ENCODE data around the gene ZMIZ1.

The ZMIZ1 gene

DNA sequence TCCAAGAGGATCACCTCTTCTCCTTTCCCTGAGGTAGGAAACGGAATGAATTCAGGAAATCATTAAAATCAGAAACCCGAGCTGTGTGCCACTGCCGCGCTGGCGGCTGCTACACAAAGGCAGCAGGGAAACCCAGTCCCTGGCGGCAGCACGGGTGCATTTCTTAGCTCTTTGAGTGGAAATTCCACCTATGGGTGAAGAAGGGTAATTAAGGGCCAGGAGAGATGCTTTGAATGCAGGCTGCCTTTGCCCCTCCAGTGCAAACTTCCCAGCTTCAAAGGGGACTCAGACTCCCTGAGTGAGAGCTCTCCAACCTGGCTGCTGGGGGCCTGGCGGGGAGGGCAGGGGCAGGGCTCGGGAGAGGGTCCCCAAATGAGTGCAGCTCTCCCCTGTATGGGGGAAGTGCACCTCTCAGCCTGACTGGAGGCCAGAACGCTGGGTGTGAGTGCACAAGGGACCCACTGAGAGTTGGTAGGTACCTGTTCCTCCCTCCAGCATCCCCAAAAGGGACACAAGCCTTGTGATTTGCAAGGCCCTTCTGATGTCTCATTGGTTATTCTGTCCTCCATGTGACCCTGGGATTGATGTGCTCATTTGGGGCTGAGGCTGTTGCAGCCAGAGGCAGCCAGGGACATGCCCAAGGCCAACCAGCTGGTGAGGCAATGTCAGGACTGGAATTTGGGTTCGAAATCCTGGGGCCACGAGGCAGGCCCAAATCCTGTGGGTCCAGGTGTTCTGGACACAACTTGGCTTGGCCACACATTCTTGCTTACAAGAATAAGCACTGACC, 16.3 kb upstream of the ZMIZ1 start:
- ATAC-seq = no peak
- no peak for DNase-seq

DNA sequence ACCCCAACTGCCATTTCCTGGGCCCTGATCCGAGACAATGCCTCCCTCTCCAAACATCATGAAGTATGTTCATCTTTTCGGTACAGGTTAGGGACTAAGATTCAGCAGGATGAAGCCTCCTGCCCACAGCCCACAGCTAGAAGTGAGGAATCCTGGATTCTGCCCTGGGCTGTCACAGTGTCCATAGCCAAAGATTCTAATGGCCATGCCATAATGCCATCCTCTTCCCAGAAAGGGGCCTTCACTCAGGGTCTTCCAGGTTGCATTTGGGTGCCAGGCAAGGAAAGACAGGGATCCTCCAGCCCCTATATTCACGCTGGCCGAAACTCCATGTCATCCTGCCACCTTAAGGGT, 15.7 kb upstream of the ZMIZ1 start:
- ATAC-seq = no peak

DNA sequence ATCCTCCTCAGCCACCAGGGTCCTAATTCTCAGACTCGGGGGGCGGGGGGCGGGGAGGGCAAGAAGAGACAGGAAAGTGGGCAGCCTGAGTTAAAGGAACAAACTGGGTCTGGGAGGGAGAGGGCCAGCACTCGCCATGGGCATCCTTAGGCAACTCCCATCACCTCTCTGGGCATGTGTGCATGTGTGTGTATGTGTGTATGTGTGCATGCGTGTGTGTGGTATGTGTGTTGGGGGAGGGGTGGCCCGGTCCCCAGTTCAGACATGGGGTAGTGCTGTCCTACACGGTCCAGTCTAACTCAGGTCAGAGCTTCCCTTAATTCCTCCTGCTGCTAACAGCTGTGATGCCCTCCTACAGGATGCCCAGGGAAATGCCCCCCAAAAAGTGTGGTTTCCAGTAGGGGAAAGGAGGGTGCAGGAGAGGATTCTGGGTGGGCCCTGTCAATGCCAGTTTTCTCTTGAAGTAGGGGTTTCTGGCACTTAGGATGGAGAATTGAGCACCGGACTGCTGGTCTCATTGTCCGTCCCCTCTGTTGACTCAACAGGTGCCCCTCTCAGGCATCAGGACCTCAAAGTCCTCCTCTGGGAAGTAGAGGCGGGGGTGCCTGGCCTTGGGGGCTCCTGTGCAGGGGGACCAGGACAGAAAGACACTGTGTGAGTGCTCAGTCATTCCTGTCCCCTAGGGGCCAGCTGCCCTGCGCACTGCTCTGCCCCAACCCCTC, 15.1 kb upstream of the ZMIZ1 start:
- DNase-seq (no peak), ATAC-seq (no peak)

More for the DNA sequence above, 15.7 kb upstream of the ZMIZ1 start:
- no peak for DNase-seq

DNA sequence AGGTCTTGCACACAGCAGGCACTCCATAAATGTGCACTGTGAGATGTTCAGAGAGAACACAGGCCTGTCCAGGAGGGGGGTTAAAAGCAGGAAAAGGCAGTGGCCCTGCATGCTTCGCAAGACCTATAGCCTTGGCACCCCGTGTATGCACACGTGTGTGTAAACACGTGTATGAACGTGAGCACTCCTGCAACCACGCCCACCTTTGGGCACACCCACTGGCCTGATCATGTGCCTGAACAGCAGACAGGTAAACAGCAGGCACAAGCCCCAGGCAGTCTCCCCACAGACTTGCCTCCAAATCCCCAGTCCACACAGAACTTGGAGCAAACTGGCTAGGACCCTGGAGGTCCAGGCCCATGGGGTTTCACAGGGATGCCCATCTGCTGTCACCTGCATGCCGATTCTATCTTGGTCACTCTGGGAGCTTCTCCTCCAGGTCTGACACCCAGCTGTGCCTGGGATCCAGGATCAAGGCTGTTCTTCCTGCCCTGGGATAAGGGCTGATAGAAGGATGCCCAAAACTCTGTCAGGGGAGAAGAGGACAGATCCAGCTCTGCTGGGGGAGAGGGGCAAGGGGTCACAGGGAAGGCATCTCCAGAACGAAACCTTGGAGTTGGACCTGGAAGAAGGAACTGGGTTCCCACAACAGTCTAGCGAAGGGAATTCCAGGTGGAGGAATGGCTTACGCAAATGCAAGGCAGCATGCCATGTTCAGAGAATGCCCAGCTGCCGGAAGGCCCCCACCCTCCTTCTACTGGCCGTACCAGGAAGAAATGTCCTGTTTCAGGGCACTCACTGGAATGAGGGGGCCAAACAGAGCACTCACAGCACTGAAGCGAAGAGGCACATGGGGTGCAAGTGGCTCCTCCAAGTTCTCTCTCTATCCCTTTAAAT, 14.3 kb upstream of the ZMIZ1 start:
- DNase-seq (no peak), ATAC-seq (no peak)

DNA sequence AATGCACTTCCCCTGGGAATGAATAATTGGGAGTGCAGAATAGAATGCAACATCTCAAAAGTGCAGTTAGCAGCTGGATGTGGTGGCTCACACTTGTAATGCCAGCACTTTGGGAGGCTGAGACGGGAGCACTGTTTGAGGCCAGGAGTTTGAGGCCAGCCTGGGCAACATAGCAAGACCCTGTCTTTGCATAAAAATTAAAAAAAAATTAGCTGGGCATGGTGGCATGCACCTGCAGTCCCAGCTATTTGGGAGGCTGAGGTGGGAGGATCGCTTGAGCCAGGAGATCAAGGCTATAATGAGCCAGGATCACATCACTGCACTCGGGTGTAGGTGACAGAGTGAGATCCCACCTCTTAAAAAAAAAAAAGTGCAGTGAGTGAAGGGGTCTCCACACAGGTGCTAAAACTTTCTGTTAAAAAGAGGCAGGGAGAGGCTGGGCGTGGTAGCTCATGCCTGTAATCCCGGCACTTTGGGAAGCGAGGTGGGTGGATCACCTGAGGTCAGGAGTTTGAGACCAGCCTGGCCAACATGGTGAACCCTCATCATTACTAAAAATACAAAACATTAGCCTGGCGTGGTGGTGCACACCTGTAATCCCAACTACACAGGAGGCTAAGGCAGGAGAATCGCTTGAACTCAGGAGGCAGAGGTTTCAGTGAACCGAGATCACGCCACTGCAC, 13.5 kb upstream of the ZMIZ1 start:
- no peak for DNase-seq
- ATAC-seq = no peak

DNA sequence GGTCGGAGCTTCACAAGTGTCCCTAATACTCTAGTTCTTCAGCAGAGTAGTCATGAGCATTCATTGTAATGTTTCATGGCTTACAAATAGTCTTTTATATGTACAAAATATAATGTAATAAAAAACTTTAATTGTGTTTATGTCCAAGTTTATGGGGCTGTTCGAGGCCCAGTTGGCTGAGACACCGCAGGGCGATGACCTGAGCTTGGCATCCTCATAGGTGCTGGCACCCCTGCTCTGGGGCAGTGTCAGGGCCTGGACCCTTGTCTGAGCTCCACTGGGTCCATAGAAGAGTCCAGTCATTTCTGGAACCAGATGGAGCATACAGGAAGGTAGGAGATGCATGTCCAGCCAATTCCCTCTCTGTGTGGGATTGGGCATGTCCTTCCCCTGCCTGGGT, 12.9 kb upstream of the ZMIZ1 start:
- DNase-seq (no peak), ATAC-seq (no peak)

DNA sequence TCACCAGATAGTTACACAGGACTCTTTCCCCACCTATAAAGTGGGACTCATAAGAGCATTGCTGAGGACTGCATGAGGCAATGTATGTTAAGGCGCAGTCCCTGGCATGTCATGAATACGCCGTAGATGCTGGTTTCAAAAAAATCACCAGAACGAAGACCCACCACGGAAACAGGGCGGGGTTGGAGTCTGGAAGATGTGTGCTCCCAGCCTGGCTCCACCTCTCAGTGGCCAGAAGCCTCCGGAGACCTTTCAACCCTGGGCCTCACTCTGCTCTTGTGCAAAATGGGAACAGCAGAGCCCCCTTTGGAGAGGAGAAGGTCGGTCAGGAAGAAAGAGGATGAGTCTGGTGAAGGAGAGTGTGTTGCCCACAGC, 12.4 kb upstream of the ZMIZ1 start:
- no peak for ATAC-seq
- no peak for DNase-seq

DNA sequence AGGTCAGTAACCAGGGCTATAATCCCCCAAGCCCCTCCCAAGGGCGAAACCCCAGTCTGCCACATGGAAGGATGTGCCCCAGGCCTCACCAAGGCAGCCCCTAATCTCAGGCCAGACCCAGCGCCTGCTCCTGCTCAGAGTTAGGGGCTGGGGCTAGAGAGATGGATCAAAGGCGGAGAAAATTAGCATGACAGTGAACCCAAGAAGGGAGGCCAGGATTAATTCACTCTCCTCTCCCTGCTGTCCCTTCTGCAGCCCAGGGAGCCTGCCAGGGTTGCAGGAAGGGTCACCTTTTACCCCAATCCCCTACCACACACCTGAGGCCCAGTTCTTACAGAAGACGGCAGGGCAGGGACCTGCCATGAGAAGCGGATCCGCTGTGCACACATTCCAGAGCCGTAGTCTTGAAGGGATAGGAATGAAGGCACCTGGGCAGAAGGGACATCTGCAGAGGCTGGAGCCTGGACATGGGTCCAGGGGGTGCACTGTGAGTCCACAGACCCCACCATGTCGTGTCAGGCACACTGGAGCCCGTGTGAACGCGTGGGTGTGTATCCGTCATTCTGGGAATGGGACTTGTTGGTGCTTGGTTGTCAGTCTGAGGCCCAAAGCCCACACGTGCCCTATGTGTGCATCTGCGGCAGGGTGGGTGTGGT, 11.9 kb upstream of the ZMIZ1 start:
- DNase-seq (no peak), ATAC-seq (no peak)

DNA sequence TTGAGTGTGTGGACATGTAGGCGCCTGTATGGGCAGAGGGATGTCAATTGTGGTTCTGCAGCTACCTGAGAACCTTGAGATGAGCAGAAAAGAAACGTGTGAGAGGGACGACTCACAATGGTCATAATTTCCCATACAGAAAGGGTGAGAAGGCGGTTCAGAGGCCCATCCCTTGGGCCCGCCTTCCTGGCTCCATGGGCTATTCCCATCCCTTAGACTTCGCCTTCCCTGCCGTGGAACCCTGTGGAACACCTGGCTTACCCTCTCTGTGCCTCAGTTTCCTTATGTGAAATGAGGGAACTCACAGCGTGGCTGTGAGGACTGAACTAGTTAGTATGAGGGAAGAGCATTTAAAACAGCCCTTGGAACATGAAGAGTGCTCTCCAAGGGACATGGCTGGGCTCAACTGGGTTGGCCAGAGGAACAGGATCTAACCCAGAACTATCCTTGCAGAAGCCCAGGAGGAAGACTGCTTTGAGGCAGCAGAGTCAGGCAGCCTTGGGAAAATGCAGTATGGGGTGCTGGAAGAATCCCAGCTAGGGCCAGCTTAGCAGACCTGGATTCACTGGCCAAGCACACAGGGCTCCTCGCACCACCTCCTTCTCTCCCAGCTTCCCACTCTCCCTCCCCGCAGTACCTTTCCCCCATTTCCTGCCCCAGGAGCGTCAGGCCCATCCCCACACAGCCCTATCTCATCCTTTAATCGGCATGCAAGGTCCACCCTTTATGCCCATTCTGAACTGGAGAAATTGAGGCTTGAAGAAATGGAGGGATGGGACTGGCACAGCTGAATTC, 11.1 kb upstream of the ZMIZ1 start:
- no peak for ATAC-seq

DNA sequence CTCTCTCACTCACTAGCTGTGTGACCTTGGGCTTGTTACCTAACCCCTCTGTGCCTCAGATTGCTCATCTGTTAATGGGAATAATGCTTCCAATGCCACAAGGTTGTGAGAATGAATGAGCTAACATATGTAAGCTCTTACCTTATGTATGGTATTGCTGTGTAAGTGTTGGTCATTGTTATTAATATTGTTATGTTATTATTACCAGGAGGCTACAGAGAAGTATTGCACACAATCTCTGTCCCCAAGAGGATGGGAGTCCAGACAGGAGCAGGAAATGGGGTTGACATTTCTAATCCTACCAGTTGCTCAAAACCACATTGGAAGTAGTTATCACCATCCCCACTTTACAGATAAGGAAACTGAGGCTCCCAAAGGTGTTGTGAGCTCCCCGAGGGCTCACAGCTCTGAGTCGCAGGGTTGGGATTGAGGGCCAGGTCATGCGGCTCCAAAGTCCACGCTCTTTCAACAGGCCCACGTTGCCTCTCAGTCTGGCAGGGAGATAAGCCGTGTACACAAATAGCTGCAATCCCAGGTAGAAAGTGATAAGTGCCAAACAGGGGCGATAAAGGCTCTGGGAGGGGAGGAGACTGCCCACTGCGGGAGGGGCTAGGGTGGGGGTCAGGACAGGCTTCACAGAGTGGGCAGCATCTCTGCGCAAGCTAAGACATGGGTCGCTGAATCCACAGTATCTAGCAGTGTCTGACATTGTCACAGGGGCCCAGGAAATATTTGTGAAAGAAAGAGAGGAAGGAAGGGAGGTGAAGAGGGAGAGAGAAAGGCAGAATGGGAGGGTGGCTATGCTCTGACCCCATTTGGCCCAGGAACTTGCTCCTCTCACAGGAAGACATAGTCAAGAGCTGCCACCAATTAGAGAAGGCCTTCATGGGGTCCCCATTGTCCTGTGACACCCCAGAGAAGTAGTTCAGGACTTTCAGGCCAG, 9.6 kb upstream of the ZMIZ1 start:
- DNase-seq (no peak), ATAC-seq (no peak)

More for the DNA sequence above, 11.1 kb upstream of the ZMIZ1 start:
- DNase-seq = no peak

DNA sequence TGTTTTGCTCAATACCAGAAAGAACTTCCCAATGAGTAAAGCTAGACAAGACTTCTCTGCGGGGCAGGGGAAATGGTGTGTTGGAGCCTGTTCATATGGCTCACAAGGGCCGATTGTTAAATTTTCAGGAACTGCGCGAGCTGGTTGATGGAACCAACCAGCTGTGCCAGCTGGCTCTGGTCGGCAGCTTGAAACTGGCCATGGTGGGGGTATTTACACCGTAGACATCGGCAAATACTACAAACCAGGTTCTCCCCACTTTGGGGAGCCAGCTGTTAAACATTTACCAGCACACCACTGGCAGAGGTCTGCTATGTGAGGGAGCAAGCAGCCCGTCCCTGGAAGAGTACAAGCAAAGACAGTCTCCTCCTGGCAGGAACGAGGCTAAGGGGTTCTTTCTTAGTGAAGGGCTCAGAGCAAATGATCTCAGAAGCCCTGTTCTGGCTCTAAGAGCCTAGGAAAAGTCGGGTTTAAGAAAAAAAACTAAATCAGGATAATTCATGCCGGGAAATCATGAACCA, 8.8 kb upstream of the ZMIZ1 start:
- ATAC-seq (no peak), DNase-seq (no peak)

DNA sequence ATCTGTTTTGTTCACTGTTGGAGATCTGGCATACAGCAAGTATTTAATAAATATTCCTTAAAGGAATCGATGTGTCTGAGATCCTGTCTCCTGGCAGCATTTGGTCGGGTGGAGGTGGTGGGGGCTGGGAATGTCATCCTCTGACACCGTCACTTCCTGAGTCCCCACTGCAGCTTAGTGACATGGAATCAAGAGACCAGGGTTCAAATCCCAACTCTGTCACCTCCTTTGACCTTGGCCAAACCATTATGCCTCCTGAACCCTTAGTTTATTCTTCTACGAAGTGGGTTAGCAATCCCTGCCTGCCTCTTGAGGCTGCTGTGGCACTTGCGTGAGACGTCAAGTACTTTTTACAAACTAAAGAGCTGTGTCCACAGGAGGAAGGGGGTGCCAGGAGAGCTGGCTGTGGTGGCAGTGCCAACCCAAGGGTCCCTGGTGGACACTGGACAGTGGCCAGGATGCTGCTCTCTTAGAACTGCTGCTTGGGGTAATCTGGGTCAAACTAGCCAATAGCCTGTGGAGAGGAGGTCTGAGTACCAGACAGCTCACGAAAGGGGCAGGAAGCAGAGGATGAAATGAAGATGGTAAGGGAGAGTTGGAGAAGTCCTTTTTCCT, 8.0 kb upstream of the ZMIZ1 start:
- DNase-seq = no peak
- ATAC-seq = no peak

DNA sequence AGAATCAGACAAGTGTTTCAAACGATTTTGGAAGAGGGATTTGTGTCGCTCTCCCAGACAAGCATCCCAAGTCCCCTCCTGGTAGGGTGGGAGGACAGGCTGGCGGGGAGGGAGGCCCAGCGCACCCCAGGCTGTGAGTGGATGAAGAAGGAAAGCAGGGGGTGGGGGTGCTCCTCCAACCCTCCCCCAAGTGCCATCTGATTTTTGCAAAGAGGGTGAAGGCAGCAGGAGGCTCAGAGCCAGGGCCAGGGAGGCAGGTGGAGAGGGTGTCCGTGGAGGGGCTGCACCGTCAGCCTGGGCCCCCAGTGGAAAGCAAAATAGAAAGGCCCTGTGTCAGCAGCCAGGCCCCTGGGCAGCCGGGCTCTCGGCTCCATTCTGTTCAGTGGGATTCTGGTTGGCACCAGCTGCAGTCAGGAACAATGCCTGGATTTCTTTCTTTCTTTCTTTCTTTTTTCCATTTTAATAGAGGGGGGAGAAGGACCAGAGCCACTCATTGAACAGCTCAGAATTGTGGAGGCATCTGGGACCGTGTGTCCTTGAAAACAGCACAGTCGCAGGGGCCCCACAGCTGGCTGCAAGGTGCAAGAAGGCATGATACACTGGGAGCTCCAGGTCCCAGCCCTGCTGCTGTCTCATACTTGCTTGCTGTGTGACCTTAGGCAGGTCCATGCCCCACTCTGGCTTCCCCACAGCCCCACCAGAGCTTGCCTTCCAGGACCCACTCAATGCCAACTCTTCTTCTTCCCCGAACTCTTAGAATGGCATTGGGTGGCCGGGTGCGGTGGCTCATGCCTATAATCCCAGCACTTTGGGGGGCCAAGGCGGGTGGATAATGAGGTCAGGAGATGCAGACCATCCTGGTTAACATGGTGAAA, 7.1 kb upstream of the ZMIZ1 start:
- DNase-seq (no peak), ATAC-seq (no peak)

DNA sequence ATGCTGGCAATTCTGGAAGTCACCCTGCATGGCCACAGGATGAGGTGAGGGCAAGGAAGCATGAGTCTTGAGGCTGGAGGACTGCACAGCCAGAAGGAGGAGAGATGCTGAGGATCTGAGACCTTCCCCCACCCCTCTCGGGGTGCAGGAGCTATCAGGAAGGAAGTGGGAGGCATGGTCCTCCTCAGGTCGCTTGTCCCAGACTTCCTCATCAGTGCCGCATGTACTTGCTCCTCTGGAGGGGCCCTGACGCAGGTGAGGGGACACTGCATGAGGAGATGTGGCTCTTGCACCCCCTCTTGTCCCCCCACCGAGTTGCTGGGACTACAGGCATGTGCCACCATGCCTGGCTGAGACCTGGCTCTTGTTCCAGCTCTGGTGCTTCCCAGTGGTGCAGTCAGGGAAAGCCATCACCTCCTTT, 5.7 kb upstream of the ZMIZ1 start:
- ATAC-seq = no peak
- no peak for DNase-seq

DNA sequence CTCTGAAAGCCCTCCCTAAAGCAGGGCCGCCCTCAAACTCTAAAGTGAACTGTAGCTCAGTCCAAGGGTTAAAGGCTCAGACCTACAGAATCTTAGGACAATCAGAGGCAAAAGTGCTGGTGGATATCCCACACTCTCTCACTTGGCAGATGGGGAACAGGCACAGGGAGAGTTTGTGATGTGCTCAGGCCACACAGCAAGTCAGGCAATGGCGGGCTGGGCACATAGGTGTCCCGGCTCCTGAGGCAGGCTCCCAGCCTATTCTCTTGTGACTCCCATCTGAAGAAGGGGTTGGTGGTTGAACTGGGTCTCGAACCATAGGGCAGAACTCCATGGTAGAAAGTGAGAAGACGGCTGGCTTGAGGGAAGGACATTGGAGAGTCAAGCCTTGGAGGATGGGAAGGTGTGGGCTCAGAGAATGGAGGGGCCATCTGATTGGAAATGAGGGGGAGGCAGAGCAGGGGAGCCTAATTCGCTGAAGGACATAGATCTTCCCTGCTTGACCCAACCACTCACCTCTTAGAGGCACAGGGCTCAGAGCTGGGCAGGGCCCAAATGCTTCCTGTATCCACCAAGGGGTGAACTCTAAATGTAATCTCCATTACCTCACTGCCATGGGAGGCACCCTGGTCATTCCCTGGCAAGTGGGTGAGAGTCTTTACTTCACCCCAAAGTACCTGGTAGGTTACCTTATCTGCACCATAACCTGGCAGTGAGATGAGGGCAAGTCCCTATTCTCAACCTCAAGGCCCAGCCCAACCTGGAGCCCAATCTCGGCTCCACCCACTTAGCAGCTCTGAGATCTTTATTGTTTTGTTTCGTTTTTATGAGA, 4.9 kb upstream of the ZMIZ1 start:
- no peak for DNase-seq
- no peak for ATAC-seq

DNA sequence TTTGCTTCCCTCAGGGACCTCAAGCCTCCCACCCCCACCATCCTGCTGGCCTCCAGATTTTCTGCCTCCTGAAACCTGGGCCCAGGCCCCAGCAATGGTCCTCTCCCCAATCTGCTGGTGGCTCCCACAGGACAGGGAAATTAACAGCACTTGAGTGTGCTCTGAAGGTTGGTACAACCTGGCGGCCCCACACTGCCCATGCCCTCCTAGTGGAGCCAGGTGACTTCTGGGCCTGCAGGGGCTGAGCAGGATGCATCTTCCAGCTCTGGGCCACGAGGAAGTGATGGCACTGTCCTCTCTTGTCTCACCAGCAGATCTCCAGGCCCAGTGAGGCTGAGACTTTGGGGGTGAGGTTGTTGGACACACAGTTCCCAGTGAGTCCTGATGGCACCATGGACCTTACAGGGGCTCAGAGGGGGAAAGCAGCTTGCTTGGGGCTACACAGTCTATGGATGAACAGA, 3.6 kb upstream of the ZMIZ1 start:
- DNase-seq (no peak), ATAC-seq (no peak)

DNA sequence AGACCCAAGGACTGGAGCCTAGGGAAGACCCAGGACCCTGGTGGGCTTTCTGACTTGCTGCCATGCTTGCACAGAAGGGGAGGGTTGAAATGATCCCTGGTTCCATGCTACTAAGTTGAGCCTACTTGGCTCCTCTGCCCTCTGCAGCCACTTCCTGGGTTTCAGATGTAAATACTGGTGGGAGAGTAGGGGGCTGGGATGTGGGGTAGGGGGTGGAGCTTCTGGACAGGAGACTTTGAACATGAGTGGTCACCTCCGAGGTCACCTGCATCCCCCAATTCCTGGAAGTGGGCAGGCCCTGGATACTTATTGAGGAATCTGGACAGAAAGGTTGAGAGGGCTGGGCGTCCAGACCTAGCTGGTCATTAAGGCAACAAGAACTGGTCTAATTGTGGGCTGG, 2.9 kb upstream of the ZMIZ1 start:
- ATAC-seq (no peak), DNase-seq (no peak)
